Body of pancreas (tissue), 4 donors: ENCODE data around the gene WDR82. TPM values are rescaled to one million over a fixed set of nuclear protein-coding genes. Genes with fewer than 3 reads are reported as not detected.

Experiments used
- ATAC-seq: fragments of 150-250 bp; one replicate; pipeline ENCODE4 v1.9.1; 2016
- DNase-seq, 4 donors: peaks; one replicate each; pipeline ENCODE4 v3.0.0-alpha.2; 2019
- H3K27ac ChIP-seq, 4 donors: fragments of 200-600 bp; sonication (generic); 1 replicate in 3 of 4; 2 replicates in 1 of 4; pipeline versions ENCODE4 v1.5.1 to v1.6.1; 2016 to 2019; ENCODE audit warnings: mild to moderate bottlenecking in 1 of 4, mixed read lengths in 1 of 4, moderate library complexity in 1 of 4
- H3K27me3 ChIP-seq, 2 donors: fragments of 200-600 bp; sonication (generic); one replicate each; pipeline ENCODE4 v1.6.0; 2016; ENCODE audit warnings: mild to moderate bottlenecking in 1 of 2
- H3K36me3 ChIP-seq, 2 donors: fragments of 200-600 bp; sonication (generic); replicated peaks in 1 of 2; 2 replicates each; pipeline ENCODE4 v1.5.1; 2016; ENCODE audit warnings: low read depth in 2 of 2; ENCODE audit not compliant: insufficient read depth in 1 of 2
- H3K4me1 ChIP-seq: fragments of 200-600 bp; sonication (generic); one replicate; pipeline ENCODE4 v1.6.0; 2016
- H3K4me3 ChIP-seq, 2 donors: fragments of 200-600 bp; sonication (generic); 1 replicate in 1 of 2; 2 replicates in 1 of 2; pipeline ENCODE4 v1.5.1; 2016 to 2019
- H3K9me3 ChIP-seq, 3 donors: fragments of 200-600 bp; sonication (generic); 1 replicate in 2 of 3; 2 replicates in 1 of 3; pipeline ENCODE4 v1.5.1; 2016
- POLR2A ChIP-seq, 3 donors: fragments of 450-650 bp; IDR thresholded peaks; one replicate each; pipeline ENCODE4 v1.6.1; 2016; ENCODE audit warnings: antibody characterized with exemption in 3 of 3, mild to moderate bottlenecking in 2 of 3
- WGBS, 2 donors: methylation state at CpG; one replicate each; pipeline ENCODE4 v1.1.5; 2017; 5-methylcytosine and 5-hydroxymethylcytosine counted together
- intact Hi-C: fragments of 100-400 bp; cut with DNase I; formaldehyde crosslinking; loops from one replicate; pipeline ENCODE4 v1.15.1; 2023
- total RNA-seq, 2 donors: library from RNA; depleted of rRNA; stranded (reverse); fragments of >200 nt; gene quantifications; one replicate each; pipeline ENCODE4 v1.1.0, GENCODE V29; 2016
- TF ChIP-seq, protein P1 (sequence below), 7 experiments: fragments of 450-650 bp in 4 of 7; fragments of 200-600 bp in 3 of 7; sonication (generic) in 3 of 7; IDR thresholded peaks; one replicate each; pipeline ENCODE4 v1.5.1; 2016 to 2019; ENCODE audit warnings: antibody characterized with exemption in 7 of 7

The WDR82 gene
- total RNA-seq, 2 donors from 2014 or later, result 19.1 to 21.5 TPM

DNA sequence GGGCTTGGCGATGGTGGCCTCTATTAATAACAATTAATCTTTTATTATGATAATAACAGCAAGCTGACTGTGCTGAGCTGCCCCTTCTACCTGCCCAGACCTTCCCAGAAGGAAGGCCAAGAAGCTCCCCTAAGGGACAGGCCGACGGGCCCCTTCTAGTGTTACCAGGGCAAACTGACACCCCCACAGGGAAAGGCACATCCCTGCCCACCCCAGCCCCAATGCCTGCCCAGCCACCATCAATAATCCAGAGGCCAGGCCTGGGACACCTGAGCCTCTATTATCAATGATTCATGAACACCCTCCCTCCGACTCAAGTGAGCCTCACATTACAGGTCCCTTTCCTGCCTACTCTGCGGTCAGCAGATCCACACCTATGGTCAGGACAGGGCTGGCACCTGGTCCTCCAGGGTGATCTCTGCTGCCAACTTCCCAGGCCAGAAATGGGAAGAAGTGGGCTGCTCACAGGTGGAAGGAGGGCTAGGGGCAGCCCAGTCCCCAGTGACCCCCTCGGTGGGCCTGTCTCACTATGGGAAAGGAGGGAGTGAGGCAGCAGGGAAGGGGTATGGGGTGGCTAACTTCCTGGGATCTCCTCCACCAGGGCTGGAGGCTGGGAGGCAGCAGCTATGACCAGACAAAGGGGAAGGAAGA, 41.3 kb downstream of the WDR82 start:
- ATAC-seq (no peak), DNase-seq (no peak)
- Histone ChIP-seq H3K36me3 (no peaks in the 10 kb centered on the region), H3K9me3 (no peaks in the 10 kb centered on the region), H3K4me3 (no peak overlapping the region), H3K27ac (peak overlapping the region; percentile 70 to 92 (median 84)), H3K27me3 (no peaks in the 10 kb centered on the region), H3K4me1 (peaks cover 38% of the 10 kb centered on the region)
- TF ChIP-seq POLR2A (IDR thresholded peaks at IDR 0.05), result no peak
- TF ChIP-seq, protein P1, sequence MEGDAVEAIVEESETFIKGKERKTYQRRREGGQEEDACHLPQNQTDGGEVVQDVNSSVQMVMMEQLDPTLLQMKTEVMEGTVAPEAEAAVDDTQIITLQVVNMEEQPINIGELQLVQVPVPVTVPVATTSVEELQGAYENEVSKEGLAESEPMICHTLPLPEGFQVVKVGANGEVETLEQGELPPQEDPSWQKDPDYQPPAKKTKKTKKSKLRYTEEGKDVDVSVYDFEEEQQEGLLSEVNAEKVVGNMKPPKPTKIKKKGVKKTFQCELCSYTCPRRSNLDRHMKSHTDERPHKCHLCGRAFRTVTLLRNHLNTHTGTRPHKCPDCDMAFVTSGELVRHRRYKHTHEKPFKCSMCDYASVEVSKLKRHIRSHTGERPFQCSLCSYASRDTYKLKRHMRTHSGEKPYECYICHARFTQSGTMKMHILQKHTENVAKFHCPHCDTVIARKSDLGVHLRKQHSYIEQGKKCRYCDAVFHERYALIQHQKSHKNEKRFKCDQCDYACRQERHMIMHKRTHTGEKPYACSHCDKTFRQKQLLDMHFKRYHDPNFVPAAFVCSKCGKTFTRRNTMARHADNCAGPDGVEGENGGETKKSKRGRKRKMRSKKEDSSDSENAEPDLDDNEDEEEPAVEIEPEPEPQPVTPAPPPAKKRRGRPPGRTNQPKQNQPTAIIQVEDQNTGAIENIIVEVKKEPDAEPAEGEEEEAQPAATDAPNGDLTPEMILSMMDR (IDR thresholded peaks at IDR 0.05), result no peak
- intact Hi-C loops, result no loop called here
- WGBS, 2 donors, result 54 to 70% methylated on average over 2 to 6 of the region's 6 CpGs

- Histone ChIP-seq H3K36me3 (no peaks in the 10 kb centered on the region), H3K4me3 (no peak overlapping the region), H3K27ac (peak overlapping the region in 2 of 4 donors; percentile 70 to 86), H3K27me3 (no peaks in the 10 kb centered on the region), H3K9me3 (no peaks in the 10 kb centered on the region), H3K4me1 (peaks cover 38% of the 10 kb centered on the region)
- no peak for DNase-seq
- 52 to 78% methylated on average over 2 to 5 of the region's 5 CpGs for WGBS, 2 donors
- ATAC-seq, result no peak
- intact Hi-C loops, result no loop called here
- TF ChIP-seq POLR2A (IDR thresholded peaks at IDR 0.05), result no peak
- TF ChIP-seq, protein P1 (IDR thresholded peaks at IDR 0.05), result no peak
Observed at GRCh38 chr3:52236424-52236886, 42.0 kb downstream of the WDR82 start.

GRCh38 chr3:52234516-52235447, 43.7 kb downstream of the WDR82 start:
- WGBS, 2 donors, result 68 to 89% methylated on average over 6 to 15 of the region's 15 CpGs
- DNase-seq, result no peak
- Histone ChIP-seq H3K27me3 (no peaks in the 10 kb centered on the region), H3K27ac (no peak overlapping the region), H3K4me1 (peaks cover 29% of the 10 kb centered on the region), H3K4me3 (no peak overlapping the region), H3K36me3 (peaks cover 0 to 1% of the 10 kb centered on the region in 2 donors), H3K9me3 (no peaks in the 10 kb centered on the region)
- no peak for TF ChIP-seq POLR2A (IDR thresholded peaks at IDR 0.05)
- TF ChIP-seq, protein P1 (IDR thresholded peaks at IDR 0.05), result no peak
- no peak for ATAC-seq
- intact Hi-C loops, result loop anchor here (5.0 kb wide), 1 partner anchor 113 kb away; no protein-coding TSS in a partner anchor

DNA sequence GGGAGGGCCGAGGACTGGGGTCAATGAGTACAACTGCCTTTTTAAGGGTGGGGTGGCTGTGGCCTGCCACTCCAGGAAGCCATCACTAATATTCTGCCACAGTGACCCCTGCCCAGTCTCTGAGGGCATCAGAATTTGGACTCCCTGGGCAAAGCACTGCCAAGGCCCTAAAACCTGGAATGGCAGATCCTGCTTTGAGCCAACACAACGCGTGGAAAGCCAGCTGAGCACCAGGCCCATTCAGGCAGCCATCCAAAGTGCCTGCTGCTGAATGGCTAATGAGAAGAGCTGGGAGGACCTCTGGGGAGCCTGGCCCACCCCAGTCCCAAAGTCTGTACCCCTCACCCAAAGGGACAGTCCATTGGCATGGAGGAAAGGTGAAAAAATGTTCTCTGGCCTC, 44.5 kb downstream of the WDR82 start:
- H3K4me1 ChIP-seq, result peaks cover 25% of the 10 kb centered on the region
- H3K4me3 ChIP-seq, result no peak overlapping the region
- no peaks in the 10 kb centered on the region for H3K9me3 ChIP-seq
- no peak overlapping the region for H3K27ac ChIP-seq
- intact Hi-C loops, result loop anchor here (5.0 kb wide), 1 partner anchor 113 kb away; no protein-coding TSS in a partner anchor
- no peak for ATAC-seq
- H3K36me3 ChIP-seq, result peaks cover 0 to 4% of the 10 kb centered on the region in 2 donors
- no peaks in the 10 kb centered on the region for H3K27me3 ChIP-seq
- WGBS, 2 donors, result 67 to 82% methylated on average over 3 of the region's 3 CpGs
- TF ChIP-seq, protein P1 (IDR thresholded peaks at IDR 0.05), result no peak
- no peak for TF ChIP-seq POLR2A (IDR thresholded peaks at IDR 0.05)
- DNase-seq, result no peak
